OCI-LY7 (cell line): ENCODE results near the gene NOS3.

Source experiments
- CTCF ChIP-seq: fragments of 200-600 bp; sonication (generic); conservative IDR thresholded peaks from 2 replicates; pipeline ENCODE4 v1.5.1; 2014; ENCODE audit warnings: mild to moderate bottlenecking, antibody characterized with exemption, low read length, moderate library complexity, mixed read lengths
- EZH2phosphoT487 ChIP-seq: fragments of 200-600 bp; sonication (generic); IDR thresholded peaks from 2 replicates; pipeline ENCODE4 v1.6.1; 2018; ENCODE audit warnings: low read depth, borderline replicate concordance, mild to moderate bottlenecking, mixed run types, antibody characterized with exemption, low read length, moderate library complexity, mixed read lengths

- TF ChIP-seq CTCF: peak; percentile 64
- TF ChIP-seq EZH2phosphoT487: no peak
Observed at GRCh38 chr7:151012911-151013347, 22.1 kb downstream of the NOS3 start.
